IPS DF 4.7 (cell line): ENCODE results near the gene EBPL.
A peak's percentile ranks its signal among the peaks of the same experiment; 100 is the strongest.
"Not testable (repeated sequence)": the region's sequence is repeated elsewhere in the genome, so short reads cannot be mapped to it uniquely, and the experiment has no call there.

Experiments
- DNase-seq: peaks from one replicate; pipeline ENCODE4 v3.0.0-alpha.2; 2013; ENCODE audit warnings: low spot score; ENCODE audit errors: extremely low read depth

Gene EBPL

DNA sequence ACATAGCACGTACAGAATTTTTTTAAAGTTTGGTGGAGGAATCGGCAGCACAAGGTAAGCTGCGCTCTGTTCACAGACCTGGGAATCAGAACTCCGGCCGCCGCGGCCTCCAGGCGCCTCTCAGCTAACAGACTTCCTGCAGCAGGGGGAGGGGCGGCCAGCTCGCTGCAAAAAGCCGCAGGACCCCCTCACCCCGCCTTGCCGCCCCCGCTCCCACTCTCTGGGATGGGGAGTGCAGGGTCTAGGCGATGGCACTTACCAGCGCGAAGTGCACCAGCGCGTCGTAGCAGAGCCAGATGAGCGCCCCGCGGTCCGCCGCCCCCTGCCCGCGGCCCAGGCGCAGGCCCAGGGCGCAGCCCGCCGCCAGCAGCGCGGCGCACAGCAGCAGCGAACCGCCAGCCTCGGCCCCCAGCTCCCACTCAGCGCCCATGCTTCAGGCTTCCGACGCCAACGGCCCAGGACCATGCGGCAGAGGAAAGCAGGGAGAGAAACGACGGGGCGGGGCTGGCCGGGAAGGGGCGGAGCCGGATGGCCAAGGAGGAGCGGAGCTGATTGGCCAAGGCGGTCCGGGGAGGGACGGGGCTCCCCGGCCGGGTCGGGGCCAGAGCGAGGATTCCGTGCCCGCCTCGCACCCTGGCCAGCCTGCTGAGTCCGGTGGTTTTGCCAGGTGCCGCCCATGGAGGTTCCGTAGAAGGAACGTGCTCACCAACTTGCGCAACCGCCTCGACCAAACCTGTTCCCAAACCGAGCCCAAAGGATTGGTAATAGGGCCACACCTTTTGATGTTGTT, at the start of gene EBPL:
Gene EBPL (minus strand): TSS at position 492 of the 790 bp plus-strand sequence. CDS start 62 bp downstream, at position 430.
- DNase-seq = peak; percentile 75

GRCh38 chr13:49740870-49741269, 49.6 kb upstream of the EBPL start:
- DNase-seq = no peak

DNA sequence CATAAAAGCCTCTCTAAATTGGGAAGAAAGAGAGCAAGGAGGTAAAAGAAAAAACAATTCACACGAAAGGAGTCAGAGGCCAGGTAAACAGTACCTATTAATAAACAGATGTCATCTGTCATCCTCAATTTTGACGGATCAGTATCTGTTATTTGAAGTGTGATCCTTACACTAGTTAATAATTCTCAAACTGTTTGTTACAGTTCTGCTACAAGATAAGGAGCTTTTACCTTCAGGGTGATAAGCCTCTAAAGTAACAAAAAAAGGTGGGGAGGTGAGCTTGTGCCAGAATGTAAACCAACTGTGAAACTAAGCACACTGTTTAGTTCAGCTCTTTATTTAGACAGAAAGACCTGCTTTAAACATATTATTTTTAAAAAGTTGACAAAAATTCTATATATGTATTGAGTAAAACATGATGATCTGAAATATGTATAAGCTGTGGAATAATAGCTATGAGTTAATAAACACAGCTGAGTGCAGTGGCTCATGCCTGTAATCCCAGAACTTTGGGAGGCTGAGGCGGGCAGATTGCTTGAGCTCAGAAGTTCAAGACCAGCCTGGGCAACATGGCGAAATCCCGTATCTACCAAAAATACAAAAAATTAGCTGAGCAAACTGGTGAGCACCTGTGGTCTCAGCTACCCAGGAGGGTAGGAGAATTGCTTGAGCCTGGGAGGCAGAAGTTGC, 48.4 kb upstream of the EBPL start:
- DNase-seq = no peak

GRCh38 chr13:49733181-49733951, 42.1 kb upstream of the EBPL start:
- no peak for DNase-seq

DNA sequence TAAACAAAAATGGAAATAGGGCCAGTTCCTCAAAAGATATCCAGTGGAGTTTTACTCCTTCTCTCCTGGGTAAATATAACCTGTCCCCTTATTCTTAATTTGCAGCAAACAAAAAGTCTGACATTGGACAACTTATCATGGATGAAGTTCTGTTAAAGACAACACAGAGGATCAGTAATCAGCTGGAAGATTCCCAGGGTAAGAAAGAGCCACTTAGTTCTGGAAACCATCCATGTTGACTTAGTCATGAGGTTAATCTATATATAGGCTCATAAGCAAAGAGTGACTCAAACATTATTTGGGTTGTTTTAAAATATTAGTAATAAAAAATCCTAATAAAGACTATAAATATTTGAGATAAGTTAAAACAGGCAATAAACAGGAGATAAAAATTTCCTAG, 40.5 kb upstream of the EBPL start:
- no peak for DNase-seq

- no peak for DNase-seq
These were observed 25.3 kb upstream of the EBPL start for GRCh38 chr13:49716615-49717014.

- no peak for DNase-seq
These were observed 23.5 kb upstream of the EBPL start for GRCh38 chr13:49714757-49715156.

DNA sequence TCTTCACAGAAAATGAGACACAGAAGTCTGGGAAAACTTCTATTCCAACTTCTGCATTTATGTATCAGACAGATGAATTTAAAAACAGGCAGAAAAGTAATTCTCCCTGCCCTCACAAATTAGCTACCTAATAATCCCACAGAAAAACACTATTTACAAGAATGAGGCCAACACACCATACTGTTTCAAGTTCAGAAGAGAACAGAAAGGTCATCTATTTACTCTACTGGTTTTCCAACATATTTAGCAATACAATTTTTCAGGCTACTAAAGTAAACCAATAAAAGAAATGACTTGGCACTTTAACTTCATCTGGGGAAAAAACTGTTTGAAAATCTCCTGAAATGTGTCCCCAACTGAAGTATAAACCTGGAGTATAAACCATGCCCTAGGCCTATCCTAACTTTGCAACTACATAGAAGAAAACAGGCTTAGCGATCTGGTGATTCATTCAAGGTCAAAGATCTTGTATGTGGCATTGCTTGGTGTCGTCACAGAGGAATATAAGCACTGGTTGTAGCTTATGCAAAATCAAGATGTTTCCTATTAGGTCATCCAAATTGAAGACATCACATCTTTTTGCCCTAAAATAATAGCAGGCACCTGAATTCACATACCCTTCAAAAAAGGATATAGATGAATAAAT, 20.1 kb upstream of the EBPL start:
- DNase-seq = no peak

- DNase-seq = not testable (repeated sequence)
These were observed 13.0 kb upstream of the EBPL start for GRCh38 chr13:49704264-49704663.

GRCh38 chr13:49701491-49701890, 10.2 kb upstream of the EBPL start:
- DNase-seq = no peak

GRCh38 chr13:49697468-49697867, 6.2 kb upstream of the EBPL start:
- DNase-seq = no peak

GRCh38 chr13:49694446-49694845, 3.2 kb upstream of the EBPL start:
- DNase-seq = no peak

- DNase-seq = no peak
These were observed 2.6 kb upstream of the EBPL start for GRCh38 chr13:49693877-49694276.

DNA sequence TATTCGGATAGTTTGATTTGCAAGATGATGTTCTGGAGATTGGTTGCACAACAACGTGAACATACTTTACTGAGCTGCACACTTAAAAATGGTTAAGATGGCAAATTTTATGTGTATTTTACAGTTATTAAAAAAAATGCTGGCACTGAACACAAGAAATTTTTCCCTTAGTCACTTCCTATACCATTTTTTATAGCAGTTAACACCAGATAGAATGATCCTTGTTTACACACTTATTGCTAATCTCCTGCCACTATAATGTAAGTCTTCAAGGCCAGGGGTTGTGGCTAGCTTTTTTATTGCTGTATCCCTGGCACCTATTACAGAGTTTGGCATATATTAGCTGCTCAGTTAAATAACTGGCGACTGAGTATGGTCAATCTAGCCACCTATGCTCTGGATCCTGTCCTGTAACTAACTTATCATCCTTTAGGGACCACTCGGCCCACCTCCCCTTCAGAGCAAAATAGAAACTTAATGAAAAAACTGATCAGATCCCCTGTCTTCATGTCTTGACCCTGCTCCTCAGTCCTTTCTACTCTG, 2.0 kb upstream of the EBPL start:
- DNase-seq = no peak

- DNase-seq = no peak
These were observed 922 bp downstream of the EBPL start for GRCh38 chr13:49690133-49690994.

GRCh38 chr13:49683489-49683888, 7.8 kb downstream of the EBPL start:
- no peak for DNase-seq

GRCh38 chr13:49681842-49682435, 9.3 kb downstream of the EBPL start:
- DNase-seq = no peak

GRCh38 chr13:49679246-49679645, 12.0 kb downstream of the EBPL start:
- no peak for DNase-seq

DNA sequence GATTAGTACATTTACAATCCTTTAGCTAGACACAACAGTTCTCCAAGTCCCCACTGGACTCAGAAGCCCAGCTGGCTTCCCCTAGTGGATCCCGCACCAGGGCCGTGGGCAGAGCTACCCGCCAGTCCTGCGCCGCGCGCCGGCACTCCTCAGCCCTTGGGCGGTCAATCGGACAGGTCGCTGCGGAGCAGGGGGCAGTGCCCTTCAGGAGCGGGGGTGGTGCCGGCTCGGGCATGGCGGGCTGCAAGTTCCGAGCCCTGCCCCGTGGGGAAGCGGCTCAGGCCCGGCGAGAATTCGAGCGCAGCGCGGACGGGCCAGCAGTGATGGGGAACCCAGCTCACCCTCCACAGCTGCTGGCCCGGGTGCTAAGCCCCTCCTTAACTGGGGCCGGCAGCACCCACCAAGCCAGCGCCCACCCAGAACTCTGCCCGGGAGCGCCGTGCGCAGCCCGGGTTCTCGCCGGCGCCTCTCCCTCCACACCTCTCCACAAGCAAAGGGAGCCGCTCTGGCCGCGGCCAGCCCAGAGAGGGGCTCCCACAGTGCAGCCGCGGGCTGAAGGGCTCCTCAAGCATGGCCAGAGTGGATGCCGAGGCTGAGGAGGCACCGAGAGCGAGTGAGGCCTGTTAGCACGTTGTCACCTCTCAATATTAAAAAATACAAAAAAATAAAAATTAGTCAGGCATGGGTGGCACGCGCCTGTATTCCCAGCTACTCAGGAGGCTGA, 12.9 kb downstream of the EBPL start:
- no peak for DNase-seq
